H1 (cell line): ENCODE measurements around the gene NEURL4. TPM values are rescaled to one million over a fixed set of nuclear protein-coding genes. Genes with fewer than 3 reads are reported as not detected.

Source experiments
- ASH2L ChIP-seq: fragments of 200-600, 300-600 bp; sonication (generic); IDR thresholded peaks from one replicate; pipeline ENCODE4 v1.7.1; 2017; ENCODE audit warnings: low read length
- ATF2 ChIP-seq: IDR thresholded peaks from 2 replicates; pipeline ENCODE4 v1.6.1; 2012; ENCODE audit warnings: low read length, inconsistent platforms
- BCL11A ChIP-seq, 2 experiments: IDR thresholded peaks; one replicate each; pipeline ENCODE4 v1.6.1; 2011; ENCODE audit warnings: low read depth in 2 of 2, low read length in 2 of 2, mild to moderate bottlenecking in 2 of 2
- CBX5 ChIP-seq: fragments of 300-800, 300-1000 bp; sonication (generic); IDR thresholded peaks from 2 replicates; pipeline ENCODE4 v1.7.1; 2016; ENCODE audit warnings: antibody characterized with exemption, low read length, low read depth
- CBX8 ChIP-seq: fragments of 300-800, 300-1000 bp; sonication (generic); IDR thresholded peaks from 2 replicates; pipeline ENCODE4 v1.7.1; 2016; ENCODE audit warnings: low read depth, low read length, borderline replicate concordance
- CEBPB ChIP-seq: IDR thresholded peaks from 2 replicates; pipeline ENCODE4 v1.6.1; 2012; ENCODE audit warnings: low read depth, low read length
- CHD1 ChIP-seq: IDR thresholded peaks from 2 replicates; pipeline ENCODE4 v1.6.1; 2012; ENCODE audit warnings: low read depth, low read length, improper control_type of control experiment
- CREB1 ChIP-seq: IDR thresholded peaks from 2 replicates; pipeline ENCODE4 v1.6.1; 2012; ENCODE audit warnings: inconsistent platforms
- CTCF ChIP-seq, 3 experiments: IDR thresholded peaks; 1 replicate in 2 of 3; 2 replicates in 1 of 3; pipeline versions ENCODE4 v1.5.1 to v1.6.1; 2011; ENCODE audit warnings: low read length in 3 of 3, mild to moderate bottlenecking in 3 of 3, inconsistent platforms in 2 of 3, low read depth in 1 of 3, moderate library complexity in 1 of 3; ENCODE audit not compliant: insufficient read depth in 1 of 3; ENCODE audit errors: control extremely low read depth in 1 of 3
- EGR1 ChIP-seq: IDR thresholded peaks from 2 replicates; pipeline ENCODE4 v1.6.1; 2011; ENCODE audit warnings: low read depth, low read length, borderline replicate concordance
- EZH2 ChIP-seq: fragments of 200-600 bp; sonication (generic); IDR thresholded peaks from 2 replicates; pipeline ENCODE4 v1.7.1; 2012; ENCODE audit warnings: low read depth, mild to moderate bottlenecking, moderate library complexity, low read length, inconsistent platforms; ENCODE audit not compliant: severe bottlenecking
- GTF2F1 ChIP-seq: IDR thresholded peaks from 2 replicates; pipeline ENCODE4 v1.6.1; 2012; ENCODE audit warnings: low read depth, low read length, improper control_type of control experiment, borderline replicate concordance
- HDAC2 ChIP-seq, 2 experiments: fragments of 300-600 bp in 1 of 2; sonication (generic) in 1 of 2; IDR thresholded peaks; 2 replicates each; pipeline ENCODE4 v1.6.1; 2011 to 2012; ENCODE audit warnings: low read depth in 2 of 2, low read length in 2 of 2, mild to moderate bottlenecking in 2 of 2, moderate library complexity in 2 of 2, borderline replicate concordance in 1 of 2, inconsistent platforms in 1 of 2
- HDAC6 ChIP-seq: IDR thresholded peaks from one replicate; pipeline ENCODE4 v1.7.1; 2012; ENCODE audit warnings: low read depth, mild to moderate bottlenecking, inconsistent platforms, low read length, moderate library complexity
- JUND ChIP-seq: IDR thresholded peaks from 2 replicates; pipeline ENCODE4 v1.6.1; 2011; ENCODE audit warnings: mild to moderate bottlenecking, improper control_type of control experiment, low read length
- MAX ChIP-seq: IDR thresholded peaks from 2 replicates; pipeline ENCODE4 v1.6.1; 2012; ENCODE audit warnings: inconsistent platforms
- NRF1 ChIP-seq: IDR thresholded peaks from 2 replicates; pipeline ENCODE4 v1.6.1; 2011; ENCODE audit warnings: mild to moderate bottlenecking, low read depth, low read length, improper control_type of control experiment
- POLR2AphosphoS5 ChIP-seq: IDR thresholded peaks from 2 replicates; pipeline ENCODE4 v1.6.1; 2011; ENCODE audit warnings: low read depth, low read length
- RFX5 ChIP-seq: IDR thresholded peaks from 2 replicates; pipeline ENCODE4 v1.6.1; 2011; ENCODE audit warnings: low read depth, low read length, improper control_type of control experiment, borderline replicate concordance
- SP4 ChIP-seq: IDR thresholded peaks from 2 replicates; pipeline ENCODE4 v1.6.1; 2012; ENCODE audit warnings: low read length, inconsistent platforms
- SRF ChIP-seq: IDR thresholded peaks from 2 replicates; pipeline ENCODE4 v1.6.1; 2011; ENCODE audit warnings: mild to moderate bottlenecking, low read depth, low read length, moderate library complexity
- TEAD4 ChIP-seq: IDR thresholded peaks from 2 replicates; pipeline ENCODE4 v1.6.1; 2012; ENCODE audit warnings: low read depth, low read length, inconsistent platforms, mixed read lengths
- polyA plus RNA-seq, 7 experiments: library from polyadenylated mRNA; depleted of rRNA in 3 of 7; stranded (reverse) in 5 of 7; unstranded in 2 of 7; fragments of >200 nt in 5 of 7; fragments of 200-250 nt in 2 of 7; gene quantifications; 1 replicate in 5 of 7; 2 replicates in 1 of 7; 4 replicates in 1 of 7; pipeline versions ENCODE4 v1.2.1 to v1.2.3, GENCODE V29; 2011 to 2013; ENCODE audit warnings: missing spikeins in 2 of 7, mixed read lengths in 2 of 7
- total RNA-seq: library from RNA; stranded (reverse); fragmentation: NEBNext Ultra II Directional; extraction: Animal tissue kit (Norgen Biotek cat#: 25700); gene quantifications from 2 replicates; pipeline ENCODE4 v1.2.1, GENCODE V29; 2021

Gene NEURL4
- total and polyA plus RNA-seq, 2 of the 8 experiments (the other 6 are each of a cell fraction or from before 2014, with no cell fraction given) = 29.6 to 46.8 TPM

- no peak for TF ChIP-seq HDAC6
- TF ChIP-seq ATF2 = no peak
- TF ChIP-seq POLR2AphosphoS5 = no peak; the same call in 1 of the 2 replicates
- no peak for TF ChIP-seq CBX5
- TF ChIP-seq MAX = peak; percentile 82
- TF ChIP-seq EZH2 = no peak
- peak in 1 of 2 experiments; percentile 76; a peak in 1 of 4 replicates for TF ChIP-seq HDAC2 (IDR thresholded peaks at IDR 0.05; ENCODE audit: borderline replicate concordance in 1 of 2, low read depth in 2 of 2, low read length in 2 of 2)
- TF ChIP-seq TEAD4 = no peak
- TF ChIP-seq CTCF (IDR thresholded peaks at IDR 0.05; ENCODE audit: control extremely low read depth in 1 of 3, insufficient read depth in 1 of 3, low read depth in 1 of 3, low read length in 3 of 3) = no peak; a peak in 1 of 4 replicates
- TF ChIP-seq RFX5 = no peak
- TF ChIP-seq CHD1 = no peak
- no peak for TF ChIP-seq SRF
- TF ChIP-seq JUND = no peak
- 0 out of 2 replicates have a peak, but pooled peaks have one; percentile 21 for TF ChIP-seq CREB1
- TF ChIP-seq EGR1 = no peak
- TF ChIP-seq SP4 = no peak
- TF ChIP-seq CEBPB = no peak
- TF ChIP-seq GTF2F1 = no peak
- no peak for TF ChIP-seq BCL11A (IDR thresholded peaks at IDR 0.05; ENCODE audit: low read depth in 2 of 2, low read length in 2 of 2)
- no peak for TF ChIP-seq CBX8
- TF ChIP-seq NRF1 = no peak
- TF ChIP-seq ASH2L = peak; percentile 34
Measured at GRCh38 chr17:7294614-7295153, 34.5 kb downstream of the NEURL4 start, which contains the start of gene YBX2 (continued).
